NOMO-1 (cell line): ENCODE data around the gene NAA60.
A peak's percentile ranks its signal among the peaks of the same experiment; 100 is the strongest.

ENCODE experiments used
- DNase-seq, 2 experiments: peaks; one replicate each; lab custom pipeline; 2025; ENCODE audit not compliant: unreplicated experiment in 2 of 2; lab: John Stamatoyannopoulos, UW

The NAA60 gene

DNA sequence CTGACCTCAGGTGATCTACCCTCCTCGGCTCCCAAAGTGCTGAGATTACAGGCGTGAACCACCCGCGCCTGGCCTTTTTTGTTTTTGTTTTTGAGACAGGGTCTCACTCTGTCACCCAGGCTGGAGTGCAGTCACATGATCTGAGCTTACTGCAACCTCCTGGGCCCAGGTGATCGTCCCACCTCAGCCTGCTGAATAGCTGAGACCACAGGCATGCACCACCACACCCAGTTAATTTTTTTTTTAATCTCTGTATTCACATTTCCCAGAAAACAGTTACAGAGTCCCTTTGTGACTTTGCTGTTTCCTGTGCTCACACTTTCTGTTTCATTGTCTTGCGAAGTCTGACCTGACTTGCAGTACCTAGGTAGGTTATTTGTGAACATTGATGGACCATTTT lies 60.0 kb downstream of the NAA60 start:
- DNase-seq: no peak

- DNase-seq: no peak
Measured at GRCh38 chr16:3508736-3509135, 65.3 kb downstream of the NAA60 start.

DNA sequence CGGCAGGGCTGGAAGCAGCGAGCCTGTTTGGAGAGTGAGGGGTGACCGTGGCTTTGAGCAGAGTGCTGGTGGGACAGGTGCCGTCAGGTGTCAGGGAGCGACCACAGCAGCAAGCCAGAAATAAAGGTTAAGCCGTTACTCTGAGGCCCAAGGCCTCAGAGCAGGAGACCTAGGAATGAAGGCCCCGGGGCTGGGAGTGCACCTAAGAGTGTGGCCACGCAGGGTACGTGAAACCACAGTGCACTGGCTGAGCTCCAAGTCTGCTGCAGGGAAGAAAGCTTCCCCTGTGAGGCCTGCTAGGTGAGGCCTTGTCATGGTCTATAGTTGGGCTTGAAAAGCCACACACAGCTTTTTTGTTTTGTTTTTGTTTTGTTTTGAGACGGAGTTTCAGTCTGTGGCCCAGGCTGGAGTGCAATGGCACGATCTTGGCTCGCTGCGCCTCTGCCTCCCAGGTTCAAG lies 66.0 kb downstream of the NAA60 start:
- DNase-seq: no peak

- DNase-seq: no peak
Measured at GRCh38 chr16:3510416-3510815, 66.9 kb downstream of the NAA60 start.

DNA sequence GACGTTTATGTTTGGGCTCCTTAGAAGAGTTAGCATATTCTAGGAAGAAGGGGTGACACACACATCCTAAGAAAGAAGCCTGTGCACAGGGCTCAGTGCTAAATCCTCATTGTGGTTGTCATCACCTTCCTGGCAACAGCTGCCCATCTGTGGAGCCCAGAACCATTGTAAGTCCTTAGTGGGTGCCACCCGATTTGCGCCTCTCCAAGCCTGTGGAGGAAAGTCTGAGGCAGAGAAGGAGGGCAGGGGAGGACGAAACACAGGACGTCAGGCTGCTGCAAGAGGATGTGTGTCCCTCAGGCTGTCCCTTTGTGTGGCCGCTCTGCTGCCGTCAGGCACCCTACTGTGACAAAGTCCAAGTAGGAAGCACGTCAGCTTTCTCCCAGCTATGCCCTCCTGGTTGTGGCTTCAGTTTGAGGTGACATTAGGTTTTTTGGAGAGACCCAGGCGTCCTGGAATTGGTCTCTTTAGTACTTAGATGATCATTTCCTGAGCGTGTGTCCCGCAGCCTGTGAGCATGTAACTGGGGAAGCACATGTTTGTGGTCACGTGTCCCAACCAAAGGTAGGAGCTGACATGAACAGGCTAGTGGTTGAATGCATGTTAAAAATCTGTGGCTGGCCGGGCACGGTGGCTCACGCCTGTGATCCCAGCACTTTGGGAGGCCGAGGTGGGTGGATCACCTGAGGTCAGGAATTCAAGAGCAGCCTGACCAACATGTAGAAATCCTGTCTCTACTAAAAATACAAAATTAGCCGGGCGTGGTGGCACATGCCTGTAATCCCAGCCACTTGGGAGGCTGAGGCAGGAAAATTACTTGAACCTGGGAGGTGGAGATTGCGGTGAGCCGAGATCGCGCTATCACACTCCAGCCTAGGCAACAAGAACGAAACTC lies 68.1 kb downstream of the NAA60 start:
- no peak for DNase-seq

- DNase-seq: no peak
Measured at GRCh38 chr16:3513892-3514583, 70.6 kb downstream of the NAA60 start.

- no peak for DNase-seq
Measured at GRCh38 chr16:3514621-3515020, 71.1 kb downstream of the NAA60 start.

DNA sequence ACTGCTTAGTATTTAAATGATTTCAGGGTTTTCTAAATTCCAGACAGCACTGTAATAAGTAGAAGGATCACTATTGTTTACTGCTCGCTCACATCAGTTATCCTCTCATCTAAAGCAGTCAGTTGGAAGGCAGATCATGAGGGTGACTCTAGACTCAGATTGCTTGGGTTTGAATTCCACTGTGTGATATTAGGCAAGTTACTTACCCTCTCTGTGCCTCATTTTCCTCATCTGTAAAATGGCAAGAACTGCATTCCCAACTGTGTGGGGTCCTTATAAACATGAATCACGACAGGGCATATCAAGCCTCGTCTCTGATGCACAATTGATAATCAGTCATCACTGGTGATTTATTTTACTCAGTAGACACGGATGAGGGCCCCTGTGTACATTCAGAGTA lies 72.4 kb downstream of the NAA60 start:
- DNase-seq: no peak

DNA sequence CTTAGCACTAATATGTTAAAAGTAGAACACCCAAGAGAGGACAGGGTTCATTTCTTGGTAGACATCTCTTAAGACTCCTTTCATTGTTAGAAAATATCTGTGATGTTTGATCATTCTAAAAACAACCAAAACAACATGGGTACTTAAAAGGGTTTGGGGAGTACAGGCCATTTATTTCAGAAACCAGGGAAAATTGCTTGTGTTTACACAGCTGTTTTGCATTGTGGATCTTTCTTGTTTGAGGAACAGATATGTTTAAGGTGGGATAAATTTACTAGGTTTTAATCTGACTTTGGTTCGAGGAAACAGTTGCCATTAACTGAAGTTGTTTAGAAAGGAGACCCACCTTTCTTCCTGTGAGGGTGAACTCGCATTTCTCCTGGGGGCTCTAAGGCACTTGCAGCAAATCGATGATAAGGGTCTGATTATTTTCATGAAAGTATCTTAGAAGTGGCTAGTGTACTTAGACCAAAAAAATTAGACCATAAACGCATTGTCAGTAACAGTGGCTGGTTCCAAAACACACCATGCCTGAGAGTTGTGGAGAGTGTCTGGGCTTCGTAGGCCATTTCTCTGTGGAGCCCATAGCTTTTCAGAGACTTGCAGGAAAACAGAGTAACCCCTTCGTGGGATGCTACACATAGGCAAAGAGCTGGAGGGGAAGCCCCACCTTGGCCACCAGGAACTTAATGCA lies 75.0 kb downstream of the NAA60 start:
- no peak for DNase-seq

DNA sequence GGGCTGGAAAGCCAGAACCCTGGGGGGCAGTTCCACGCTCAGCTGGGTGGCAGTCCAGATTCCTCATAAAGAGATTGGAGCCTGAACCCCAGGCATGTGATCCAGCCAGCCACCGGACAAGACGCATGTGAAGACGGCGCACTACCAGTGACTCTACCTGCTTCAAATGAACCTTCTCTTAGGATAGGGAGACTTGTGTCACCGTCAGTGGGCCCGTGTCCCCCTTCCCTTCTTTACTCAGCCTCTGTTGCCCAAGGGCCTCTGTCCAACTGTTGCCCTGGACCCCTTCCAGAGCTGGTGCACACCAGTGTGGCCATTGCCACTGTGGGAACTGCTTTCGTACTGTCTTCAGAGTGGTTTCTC lies 75.5 kb downstream of the NAA60 start:
- DNase-seq: no peak

GRCh38 chr16:3519581-3519980 lies 76.1 kb downstream of the NAA60 start:
- DNase-seq: no peak

GRCh38 chr16:3520413-3520812 lies 76.9 kb downstream of the NAA60 start:
- no peak for DNase-seq

- no peak for DNase-seq
Measured at GRCh38 chr16:3520841-3521240, 77.4 kb downstream of the NAA60 start.

DNA sequence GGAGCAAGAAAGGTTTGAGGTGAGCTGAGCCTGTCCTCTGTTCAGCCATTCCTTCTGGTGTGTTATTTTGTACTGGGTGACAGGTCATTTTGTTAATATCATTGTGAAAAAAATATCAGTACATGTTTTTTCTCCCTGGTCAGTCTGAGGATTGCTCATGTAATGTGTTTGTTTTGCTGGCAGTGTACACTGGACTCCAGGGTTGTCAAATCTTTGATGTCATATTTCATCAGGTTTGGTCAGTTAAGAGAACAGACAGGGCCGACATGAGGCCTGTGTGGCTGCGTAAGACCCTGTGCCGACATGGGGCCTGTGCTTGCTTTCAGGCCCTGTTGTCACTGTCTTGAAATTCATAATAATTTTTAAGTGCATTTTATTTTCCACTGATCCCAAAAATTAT lies 79.8 kb downstream of the NAA60 start:
- DNase-seq: no peak

GRCh38 chr16:3525951-3526350 lies 82.5 kb downstream of the NAA60 start:
- DNase-seq: no peak

- DNase-seq: peak; percentile 4 to 30
Measured at GRCh38 chr16:3527216-3527829, 83.8 kb downstream of the NAA60 start.

DNA sequence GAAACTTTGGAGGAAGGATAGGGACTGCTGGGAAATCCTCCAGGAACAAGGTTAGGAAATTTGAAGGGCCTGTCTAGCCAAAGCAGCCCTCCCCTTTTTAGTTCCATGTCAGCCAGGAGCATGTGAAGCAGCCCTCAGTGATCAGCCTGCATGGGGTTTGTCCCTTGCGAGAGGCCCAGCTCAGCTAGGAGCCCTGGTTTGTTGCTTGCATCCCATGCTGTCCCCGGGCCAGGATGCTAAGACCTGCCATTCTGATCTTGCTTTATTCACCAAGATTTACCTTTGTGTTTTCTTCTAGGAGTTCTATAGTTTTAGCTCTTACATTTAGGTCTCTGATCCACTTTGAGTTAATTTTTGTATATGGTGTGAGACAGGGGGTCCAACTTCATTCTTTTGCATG lies 84.9 kb downstream of the NAA60 start:
- no peak for DNase-seq

DNA sequence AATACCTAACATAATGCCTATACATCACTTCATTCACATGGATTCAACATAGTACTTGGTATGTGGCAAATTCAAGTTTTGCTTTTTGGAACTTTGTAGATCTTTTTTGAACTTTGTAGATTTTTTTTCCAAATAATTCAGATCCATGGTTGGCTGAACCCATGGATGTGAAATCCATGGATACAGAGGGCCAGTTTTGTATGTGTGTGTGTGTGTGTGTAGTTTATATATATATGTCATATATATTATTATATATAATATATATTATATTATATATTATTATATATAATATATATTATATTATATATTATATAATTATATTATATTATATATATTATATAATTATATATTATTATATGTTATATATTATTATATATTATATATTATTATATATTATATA lies 85.7 kb downstream of the NAA60 start:
- DNase-seq: no peak

DNA sequence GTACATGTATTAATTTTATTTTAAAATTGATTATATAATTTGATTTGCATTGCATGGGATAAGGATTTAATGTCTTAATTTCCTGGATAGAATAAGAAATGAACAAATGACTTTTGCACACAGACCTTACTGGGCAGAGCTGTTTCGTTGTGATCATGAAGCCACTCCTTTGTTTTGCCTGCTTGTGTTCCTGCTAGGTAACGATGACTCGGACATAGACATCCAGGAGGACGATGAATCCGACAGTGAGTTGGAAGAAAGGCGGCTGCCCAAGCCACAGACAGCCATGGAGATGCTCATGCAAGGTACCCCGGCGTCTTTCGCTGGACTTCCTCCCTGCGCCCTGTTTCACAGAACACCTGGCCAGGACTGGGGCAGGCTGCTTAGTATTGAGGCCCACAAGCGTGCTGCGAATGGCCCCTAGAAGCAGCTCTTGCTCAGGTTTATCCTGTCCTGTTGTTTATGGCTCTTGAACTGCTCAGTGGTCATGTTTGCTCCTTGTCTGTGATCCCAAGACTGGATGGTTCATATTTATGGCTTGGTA lies 87.0 kb downstream of the NAA60 start:
- no peak for DNase-seq

DNA sequence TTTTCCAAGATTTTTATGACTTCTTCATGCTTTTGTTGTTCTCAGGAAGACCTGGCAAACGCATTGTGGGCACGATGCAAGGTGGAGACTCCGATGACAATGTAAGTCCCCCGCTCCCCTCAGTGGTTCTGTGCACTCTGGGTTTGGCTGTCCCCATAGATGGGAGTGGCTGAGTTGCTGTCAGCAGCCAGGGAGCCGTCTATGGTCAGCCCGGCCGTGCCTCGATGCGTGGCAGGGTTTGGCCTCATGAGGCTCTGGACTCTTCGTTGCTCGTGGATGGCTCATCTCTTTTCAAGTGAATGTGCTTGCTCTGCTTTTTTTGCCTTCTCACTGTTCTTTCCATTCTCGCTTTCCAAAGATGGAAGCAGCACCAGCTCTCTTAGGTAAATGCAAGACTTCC lies 89.3 kb downstream of the NAA60 start:
- no peak for DNase-seq

- DNase-seq: no peak
Measured at GRCh38 chr16:3534126-3534525, 90.6 kb downstream of the NAA60 start.
